ENCODE measurements around the gene SREBF1. TPM values are rescaled to one million over a fixed set of nuclear protein-coding genes. Genes with fewer than 3 reads are reported as not detected.

Gene SREBF1
- total RNA-seq, 1 experiment from 2014 or later: 72.5 TPM

- no peak for DNase-seq (ENCODE audit: extremely low read depth, low read depth)
These were observed 52.7 kb downstream of the SREBF1 start for GRCh38 chr17:17783825-17784656.

GRCh38 chr17:17783116-17783824 lies 53.5 kb downstream of the SREBF1 start:
- no peak for DNase-seq (ENCODE audit: extremely low read depth, low read depth)

- no peak for DNase-seq (ENCODE audit: extremely low read depth, low read depth)
These were observed 54.2 kb downstream of the SREBF1 start for GRCh38 chr17:17782523-17783115.

GRCh38 chr17:17781591-17782496 lies 54.9 kb downstream of the SREBF1 start:
- DNase-seq (ENCODE audit: extremely low read depth, low read depth): no peak

GRCh38 chr17:17780922-17781590 lies 55.7 kb downstream of the SREBF1 start:
- DNase-seq (ENCODE audit: extremely low read depth, low read depth): no peak

GRCh38 chr17:17779015-17779611 lies 57.7 kb downstream of the SREBF1 start:
- DNase-seq (ENCODE audit: extremely low read depth, low read depth): no peak

GRCh38 chr17:17778308-17779014 lies 58.3 kb downstream of the SREBF1 start:
- no peak for DNase-seq (ENCODE audit: extremely low read depth, low read depth)

GRCh38 chr17:17776889-17777288 lies 59.9 kb downstream of the SREBF1 start:
- DNase-seq (ENCODE audit: extremely low read depth, low read depth): no peak

- no peak for DNase-seq (ENCODE audit: extremely low read depth, low read depth)
These were observed 62.5 kb downstream of the SREBF1 start for GRCh38 chr17:17774009-17774881.

GRCh38 chr17:17772231-17772630 lies 64.6 kb downstream of the SREBF1 start:
- DNase-seq (ENCODE audit: extremely low read depth, low read depth): no peak

- DNase-seq (ENCODE audit: extremely low read depth, low read depth): no peak
These were observed 65.1 kb downstream of the SREBF1 start for GRCh38 chr17:17771498-17772201.

GRCh38 chr17:17770632-17771044 lies 66.1 kb downstream of the SREBF1 start:
- no peak for DNase-seq (ENCODE audit: extremely low read depth, low read depth)

- DNase-seq (ENCODE audit: extremely low read depth, low read depth): no peak
These were observed 66.7 kb downstream of the SREBF1 start for GRCh38 chr17:17769869-17770631.

- DNase-seq (ENCODE audit: extremely low read depth, low read depth): no peak
These were observed 68.2 kb downstream of the SREBF1 start for GRCh38 chr17:17768424-17769088.

GRCh38 chr17:17767887-17768418 lies 68.8 kb downstream of the SREBF1 start:
- DNase-seq (ENCODE audit: extremely low read depth, low read depth): no peak
